ENCODE measurements around the gene BMAL1.

The BMAL1 gene

GRCh38 chr11:13260201-13260962 lies 17.2 kb upstream of the BMAL1 start:
- TF ChIP-seq CTCF (IDR thresholded peaks at IDR 0.05; ENCODE audit: low read length, missing control alignments): no peak
- no peak for DNase-seq (ENCODE audit: low read depth)
- H3K4me3 ChIP-seq (replicated peaks; ENCODE audit: low read depth, low read length): no peak overlapping the region

GRCh38 chr11:13260963-13261588 lies 16.5 kb upstream of the BMAL1 start:
- peak; percentile 51 for DNase-seq (ENCODE audit: low read depth)
- H3K4me3 ChIP-seq (replicated peaks; ENCODE audit: low read depth, low read length): no peak overlapping the region
- no peak for TF ChIP-seq CTCF (IDR thresholded peaks at IDR 0.05; ENCODE audit: low read length, missing control alignments)

GRCh38 chr11:13261591-13262061 lies 16.0 kb upstream of the BMAL1 start:
- TF ChIP-seq CTCF (IDR thresholded peaks at IDR 0.05; ENCODE audit: low read length, missing control alignments): no peak
- peak; percentile 82 for DNase-seq (ENCODE audit: low read depth)
- H3K4me3 ChIP-seq (replicated peaks; ENCODE audit: low read depth, low read length): no peak overlapping the region

GRCh38 chr11:13262096-13262495 lies 15.5 kb upstream of the BMAL1 start:
- no peak overlapping the region for H3K4me3 ChIP-seq (replicated peaks; ENCODE audit: low read depth, low read length)
- peak; percentile 18 for DNase-seq (ENCODE audit: low read depth)
- TF ChIP-seq CTCF (IDR thresholded peaks at IDR 0.05; ENCODE audit: low read length, missing control alignments): no peak

GRCh38 chr11:13268791-13269190 lies 8.8 kb upstream of the BMAL1 start:
- no peak for DNase-seq (ENCODE audit: low read depth)
- H3K4me3 ChIP-seq (replicated peaks; ENCODE audit: low read depth, low read length): no peak overlapping the region
- no peak for TF ChIP-seq CTCF (IDR thresholded peaks at IDR 0.05; ENCODE audit: low read length, missing control alignments)

GRCh38 chr11:13269775-13270174 lies 7.8 kb upstream of the BMAL1 start:
- no peak for DNase-seq (ENCODE audit: low read depth)
- no peak for TF ChIP-seq CTCF (IDR thresholded peaks at IDR 0.05; ENCODE audit: low read length, missing control alignments)

More at GRCh38 chr11:13269775-13270174, 7.8 kb upstream of the BMAL1 start:
- no peak overlapping the region for H3K4me3 ChIP-seq (replicated peaks; ENCODE audit: low read depth, low read length)
